ENCODE measurements around the gene GTF2A1L.

GTF2A1L gene

GRCh38 chr2:48617618-48618017 lies at the start of gene GTF2A1L:
GTF2A1L (plus strand) TSS chr2:48617856; CDS start chr2:48617875, 19 bp downstream.
- Mint-ChIP-seq H3K4me3 (no peak within 1 kb of the TSS), H3K4me1 (ENCODE audit: low read depth) (no peaks in the 10 kb centered on the region), H3K27me3 (ENCODE audit: low read depth) (no peaks in the 10 kb centered on the region), H3K27ac (no peak within 1 kb of the TSS), H3K9me3 (no peaks in the 10 kb centered on the region), H3K36me3 (ENCODE audit: low read depth) (no peaks in the 10 kb centered on the region)

GRCh38 chr2:48568547-48568946 lies 49.1 kb upstream of the GTF2A1L start:
- Mint-ChIP-seq H3K27me3 (ENCODE audit: low read depth) (no peaks in the 10 kb centered on the region), H3K27ac (no peak overlapping the region), H3K4me3 (no peak overlapping the region), H3K4me1 (ENCODE audit: low read depth) (no peaks in the 10 kb centered on the region), H3K9me3 (no peaks in the 10 kb centered on the region), H3K36me3 (ENCODE audit: low read depth) (no peaks in the 10 kb centered on the region)

- Mint-ChIP-seq H3K27ac (no peak overlapping the region), H3K4me1 (ENCODE audit: low read depth) (no peaks in the 10 kb centered on the region), H3K9me3 (no peaks in the 10 kb centered on the region), H3K36me3 (ENCODE audit: low read depth) (no peaks in the 10 kb centered on the region), H3K4me3 (no peak overlapping the region), H3K27me3 (ENCODE audit: low read depth) (no peaks in the 10 kb centered on the region)
Measured at GRCh38 chr2:48569433-48569832, 48.2 kb upstream of the GTF2A1L start.

- no peaks in the 10 kb centered on the region for H3K9me3 Mint-ChIP-seq
- H3K36me3 Mint-ChIP-seq (ENCODE audit: low read depth), result no peaks in the 10 kb centered on the region
- H3K4me1 Mint-ChIP-seq (ENCODE audit: low read depth), result peaks cover 4% of the 10 kb centered on the region
- no peak overlapping the region for H3K4me3 Mint-ChIP-seq
- no peaks in the 10 kb centered on the region for H3K27me3 Mint-ChIP-seq (ENCODE audit: low read depth)
- H3K27ac Mint-ChIP-seq, result no peak overlapping the region
Measured at GRCh38 chr2:48572816-48573215, 44.8 kb upstream of the GTF2A1L start.

- Mint-ChIP-seq H3K27me3 (ENCODE audit: low read depth) (no peaks in the 10 kb centered on the region), H3K9me3 (no peaks in the 10 kb centered on the region), H3K4me3 (no peak overlapping the region), H3K36me3 (ENCODE audit: low read depth) (no peaks in the 10 kb centered on the region), H3K27ac (no peak overlapping the region), H3K4me1 (ENCODE audit: low read depth) (peaks cover 4% of the 10 kb centered on the region)
Measured at GRCh38 chr2:48574353-48575287, 43.0 kb upstream of the GTF2A1L start.

- Mint-ChIP-seq H3K27ac (no peak overlapping the region), H3K4me3 (no peak overlapping the region), H3K9me3 (no peaks in the 10 kb centered on the region), H3K36me3 (ENCODE audit: low read depth) (no peaks in the 10 kb centered on the region), H3K27me3 (ENCODE audit: low read depth) (peaks cover 6% of the 10 kb centered on the region), H3K4me1 (ENCODE audit: low read depth) (peaks cover 4% of the 10 kb centered on the region)
Measured at GRCh38 chr2:48578313-48578712, 39.3 kb upstream of the GTF2A1L start.

GRCh38 chr2:48583961-48584360 lies 33.7 kb upstream of the GTF2A1L start:
- no peaks in the 10 kb centered on the region for H3K9me3 Mint-ChIP-seq

GRCh38 chr2:48584551-48584950 lies 33.1 kb upstream of the GTF2A1L start:
- Mint-ChIP-seq H3K36me3 (ENCODE audit: low read depth) (no peaks in the 10 kb centered on the region), H3K9me3 (no peaks in the 10 kb centered on the region), H3K27ac (no peak overlapping the region), H3K27me3 (ENCODE audit: low read depth) (peaks cover 6% of the 10 kb centered on the region), H3K4me3 (no peak overlapping the region), H3K4me1 (ENCODE audit: low read depth) (peaks cover 2% of the 10 kb centered on the region)

More at GRCh38 chr2:48583961-48584360, 33.7 kb upstream of the GTF2A1L start:
- H3K27me3 Mint-ChIP-seq (ENCODE audit: low read depth), result peaks cover 6% of the 10 kb centered on the region
- no peaks in the 10 kb centered on the region for H3K36me3 Mint-ChIP-seq (ENCODE audit: low read depth)
- H3K4me1 Mint-ChIP-seq (ENCODE audit: low read depth), result peaks cover under 1% of the 10 kb centered on the region
- H3K4me3 Mint-ChIP-seq, result no peak overlapping the region
- H3K27ac Mint-ChIP-seq, result no peak overlapping the region

GRCh38 chr2:48586433-48586832 lies 31.2 kb upstream of the GTF2A1L start:
- Mint-ChIP-seq H3K9me3 (no peaks in the 10 kb centered on the region), H3K27me3 (ENCODE audit: low read depth) (peaks cover 6% of the 10 kb centered on the region), H3K4me1 (ENCODE audit: low read depth) (peaks cover 2% of the 10 kb centered on the region), H3K36me3 (ENCODE audit: low read depth) (no peaks in the 10 kb centered on the region), H3K27ac (no peak overlapping the region), H3K4me3 (no peak overlapping the region)

- H3K27ac Mint-ChIP-seq, result no peak overlapping the region
- no peak overlapping the region for H3K4me3 Mint-ChIP-seq
- peaks cover 2% of the 10 kb centered on the region for H3K4me1 Mint-ChIP-seq (ENCODE audit: low read depth)
- no peaks in the 10 kb centered on the region for H3K9me3 Mint-ChIP-seq
- no peaks in the 10 kb centered on the region for H3K27me3 Mint-ChIP-seq (ENCODE audit: low read depth)
- H3K36me3 Mint-ChIP-seq (ENCODE audit: low read depth), result no peaks in the 10 kb centered on the region
Measured at GRCh38 chr2:48587560-48587959, 30.1 kb upstream of the GTF2A1L start.

- Mint-ChIP-seq H3K4me1 (ENCODE audit: low read depth) (peaks cover 2% of the 10 kb centered on the region), H3K9me3 (no peaks in the 10 kb centered on the region)
Measured at GRCh38 chr2:48587961-48588360, 29.7 kb upstream of the GTF2A1L start.

GRCh38 chr2:48588745-48589144 lies 28.9 kb upstream of the GTF2A1L start:
- Mint-ChIP-seq H3K27me3 (ENCODE audit: low read depth) (no peaks in the 10 kb centered on the region), H3K4me3 (no peak overlapping the region), H3K4me1 (ENCODE audit: low read depth) (peaks cover 2% of the 10 kb centered on the region), H3K27ac (no peak overlapping the region), H3K9me3 (no peaks in the 10 kb centered on the region), H3K36me3 (ENCODE audit: low read depth) (no peaks in the 10 kb centered on the region)

More at GRCh38 chr2:48587961-48588360, 29.7 kb upstream of the GTF2A1L start:
- no peak overlapping the region for H3K27ac Mint-ChIP-seq
- H3K27me3 Mint-ChIP-seq (ENCODE audit: low read depth), result no peaks in the 10 kb centered on the region
- no peaks in the 10 kb centered on the region for H3K36me3 Mint-ChIP-seq (ENCODE audit: low read depth)
- H3K4me3 Mint-ChIP-seq, result no peak overlapping the region

- no peak overlapping the region for H3K27ac Mint-ChIP-seq
- H3K9me3 Mint-ChIP-seq, result no peaks in the 10 kb centered on the region
- H3K4me1 Mint-ChIP-seq (ENCODE audit: low read depth), result peaks cover 2% of the 10 kb centered on the region
- H3K36me3 Mint-ChIP-seq (ENCODE audit: low read depth), result no peaks in the 10 kb centered on the region
- H3K27me3 Mint-ChIP-seq (ENCODE audit: low read depth), result no peaks in the 10 kb centered on the region
- no peak overlapping the region for H3K4me3 Mint-ChIP-seq
Measured at GRCh38 chr2:48589170-48589767, 28.4 kb upstream of the GTF2A1L start.

- Mint-ChIP-seq H3K36me3 (ENCODE audit: low read depth) (no peaks in the 10 kb centered on the region), H3K27ac (no peak overlapping the region), H3K9me3 (no peaks in the 10 kb centered on the region), H3K27me3 (ENCODE audit: low read depth) (no peaks in the 10 kb centered on the region), H3K4me1 (ENCODE audit: low read depth) (peaks cover 2% of the 10 kb centered on the region), H3K4me3 (no peak overlapping the region)
Measured at GRCh38 chr2:48590017-48590416, 27.6 kb upstream of the GTF2A1L start.

- no peaks in the 10 kb centered on the region for H3K9me3 Mint-ChIP-seq
- H3K36me3 Mint-ChIP-seq (ENCODE audit: low read depth), result no peaks in the 10 kb centered on the region
- H3K27me3 Mint-ChIP-seq (ENCODE audit: low read depth), result no peaks in the 10 kb centered on the region
- peaks cover 2% of the 10 kb centered on the region for H3K4me1 Mint-ChIP-seq (ENCODE audit: low read depth)
- no peak overlapping the region for H3K27ac Mint-ChIP-seq
- H3K4me3 Mint-ChIP-seq, result no peak overlapping the region
Measured at GRCh38 chr2:48592067-48592466, 25.6 kb upstream of the GTF2A1L start.
